GM12878 (cell line): ENCODE measurements around the gene SFXN2. TPM values are rescaled to one million over a fixed set of nuclear protein-coding genes. Genes with fewer than 3 reads are reported as not detected.

Experiments used
- ATAC-seq: fragments of 200-7000 bp; cut with Tn5 transposase; 3 replicates; pipeline ENCODE4 v1.9.1; 2020; ENCODE audit warnings: mild to moderate bottlenecking, moderate library complexity
- BruUV-seq: library from RNA; stranded (reverse); fragments of 400-500 nt; replicated peaks from 2 replicates; lab custom pipeline; 2021; lab: Mats Ljungman, UMichigan
- CTCF ChIA-PET: fragments of 300-600 bp; sonication (Branson Sonifier 250); formaldehyde crosslinking; extraction: SDS; loops from one replicate; lab custom pipeline; 2021; ENCODE audit warnings: inconsistent platforms; lab: Yijun Ruan, JAX
- POLR2A ChIA-PET: fragments of 350-600 bp; formaldehyde crosslinking; extraction: SDS; loops from one replicate; lab custom pipeline; 2021; ENCODE audit warnings: inconsistent platforms; lab: Charles Lee
- RAD21 ChIA-PET: fragments of 300-600 bp; sonication (Branson Sonifier 250); formaldehyde crosslinking; loops from one replicate; lab custom pipeline; 2023; ENCODE audit warnings: antibody characterized with exemption; ENCODE audit not compliant: unreplicated experiment; lab: Charles Lee
- SMC1A ChIA-PET: fragments of 300-600 bp; sonication (Branson Sonifier 250); formaldehyde crosslinking; loops from one replicate; lab custom pipeline; 2023; ENCODE audit not compliant: unreplicated experiment, uncharacterized antibody; lab: Charles Lee
- DNase-seq: peaks from one replicate; pipeline ENCODE4 v3.0.0-alpha.2; 2011; ENCODE audit warnings: low read depth, low spot score
- FAIRE-seq: peaks from 3 replicates; lab custom pipeline; 2011; peaks lifted over from hg19 to GRCh38; lab: Jason Lieb, UNC
- H2AFZ ChIP-seq: 2 replicates; pipeline ENCODE4 v1.6.0; 2011; ENCODE audit warnings: low read depth, low read length, control low read depth; ENCODE audit not compliant: control insufficient read depth
- H3K27ac ChIP-seq: 2 replicates; pipeline ENCODE4 v1.5.1; 2011; ENCODE audit warnings: control low read depth; ENCODE audit not compliant: control insufficient read depth, insufficient read depth
- H3K27me3 ChIP-seq, 2 experiments: replicated peaks in 1 of 2; 2 replicates each; pipeline versions ENCODE4 v1.6.0 to v1.6.1; 2011; ENCODE audit warnings: low read length in 1 of 2; ENCODE audit not compliant: control insufficient read depth in 2 of 2, insufficient read depth in 2 of 2
- H3K36me3 ChIP-seq, 2 experiments: 2 replicates each; pipeline ENCODE4 v1.5.1; 2011; ENCODE audit warnings: low read length in 1 of 2; ENCODE audit not compliant: control insufficient read depth in 2 of 2, insufficient read depth in 2 of 2
- H3K4me1 ChIP-seq: 2 replicates; pipeline ENCODE4 v1.6.1; 2011; ENCODE audit warnings: mild to moderate bottlenecking, low read length, moderate library complexity, mixed read lengths; ENCODE audit not compliant: control insufficient read depth, insufficient read depth
- H3K4me2 ChIP-seq: 2 replicates; pipeline ENCODE4 v1.6.0; 2011; ENCODE audit warnings: control low read depth; ENCODE audit not compliant: control insufficient read depth, insufficient read depth
- H3K4me3 ChIP-seq: fragments of 200-600 bp; sonication (generic); 2 replicates; pipeline ENCODE4 v1.5.1; 2016
- H3K79me2 ChIP-seq: 2 replicates; pipeline ENCODE4 v1.6.0; 2011; ENCODE audit warnings: low read length; ENCODE audit not compliant: control insufficient read depth, insufficient read depth
- H3K9ac ChIP-seq: 2 replicates; pipeline ENCODE4 v1.8.0; 2011; ENCODE audit warnings: low read length, control low read depth, mixed read lengths; ENCODE audit not compliant: control insufficient read depth, insufficient read depth
- H3K9me3 ChIP-seq: replicated peaks from 3 replicates; pipeline ENCODE4 v1.5.1; 2011; ENCODE audit warnings: mild to moderate bottlenecking, low read length; ENCODE audit not compliant: control insufficient read depth, insufficient read depth
- H4K20me1 ChIP-seq: 2 replicates; pipeline ENCODE4 v1.6.0; 2011; ENCODE audit not compliant: control insufficient read depth, insufficient read depth
- CBFB ChIP-seq: IDR thresholded peaks from 2 replicates; pipeline ENCODE4 v1.6.1; 2016; ENCODE audit warnings: antibody characterized with exemption, low read depth
- EED ChIP-seq: sonication (generic); IDR thresholded peaks from 2 replicates; pipeline ENCODE4 v1.6.1; 2016; ENCODE audit warnings: antibody characterized with exemption, low read depth
- EP300 ChIP-seq, 2 experiments: fragments of 150-350 bp in 1 of 2; IDR thresholded peaks; 2 replicates each; pipeline ENCODE4 v1.6.1; 2011 to 2012; ENCODE audit warnings: low read depth in 2 of 2, low read length in 2 of 2, borderline replicate concordance in 1 of 2, improper control_type of control experiment in 1 of 2, inconsistent platforms in 1 of 2; ENCODE audit not compliant: control insufficient read depth in 1 of 2
- EZH2 ChIP-seq: IDR thresholded peaks from 2 replicates; pipeline ENCODE4 v1.6.1; 2012; ENCODE audit warnings: low read depth, mild to moderate bottlenecking, control low read depth, inconsistent platforms, low read length, borderline replicate concordance; ENCODE audit not compliant: control insufficient read depth
- IKZF1 ChIP-seq: fragments of 450-650 bp; conservative IDR thresholded peaks from 2 replicates; pipeline ENCODE4 v1.6.1; 2017; ENCODE audit warnings: antibody characterized with exemption, mild to moderate bottlenecking
- IKZF2 ChIP-seq, 2 experiments: fragments of 450-650 bp; IDR thresholded peaks; 2 replicates each; pipeline ENCODE4 v1.6.1; 2017; ENCODE audit warnings: mild to moderate bottlenecking in 2 of 2, moderate library complexity in 2 of 2
- JUNB ChIP-seq: IDR thresholded peaks from 2 replicates; pipeline ENCODE4 v1.6.1; 2016; ENCODE audit warnings: antibody characterized with exemption, mild to moderate bottlenecking
- LARP7 ChIP-seq: fragments of 450-650 bp; IDR thresholded peaks from 2 replicates; pipeline ENCODE4 v1.6.1; 2017; ENCODE audit warnings: mild to moderate bottlenecking
- MEF2B ChIP-seq: fragments of 450-650 bp; IDR thresholded peaks from 2 replicates; pipeline ENCODE4 v1.6.1; 2018; ENCODE audit warnings: mild to moderate bottlenecking, moderate library complexity; ENCODE audit not compliant: partially characterized antibody, poor library complexity, severe bottlenecking
- NR2F1 ChIP-seq: fragments of 450-650 bp; conservative IDR thresholded peaks from 2 replicates; pipeline ENCODE4 v1.6.1; 2017; ENCODE audit warnings: mild to moderate bottlenecking
- POU2F2 ChIP-seq: IDR thresholded peaks from 3 replicates; pipeline ENCODE4 v1.6.1; 2011; ENCODE audit warnings: low read depth, mild to moderate bottlenecking, low read length, borderline replicate concordance
- SMC3 ChIP-seq: IDR thresholded peaks from 2 replicates; pipeline ENCODE4 v1.6.1; 2011; ENCODE audit warnings: low read length, improper control_type of control experiment, borderline replicate concordance
- SP1 ChIP-seq: IDR thresholded peaks from one replicate; pipeline ENCODE4 v1.6.1; 2011; ENCODE audit warnings: low read depth, low read length
- SPI1 ChIP-seq: IDR thresholded peaks from 2 replicates; pipeline ENCODE4 v1.6.1; 2011; ENCODE audit warnings: low read depth, mild to moderate bottlenecking, low read length, moderate library complexity, borderline replicate concordance; ENCODE audit not compliant: insufficient read depth
- SUPT20H ChIP-seq: IDR thresholded peaks from 2 replicates; pipeline ENCODE4 v1.6.1; 2011; ENCODE audit warnings: low read depth, mild to moderate bottlenecking, low read length, moderate library complexity, borderline replicate concordance; ENCODE audit not compliant: control insufficient read depth
- WGBS: methylation state at CpG from one replicate; pipeline ENCODE4 v1.1.6; 2016; ENCODE audit warnings: low lambda C conversion rate; ENCODE audit not compliant: insufficient replicate concordance, insufficient coverage; ENCODE audit errors: missing lambda C conversion rate; 5-methylcytosine and 5-hydroxymethylcytosine counted together
- in situ Hi-C: fragments of 300-500 bp; cut with MboI; formaldehyde crosslinking; loops from 9 replicates; pipeline ENCODE4 v1.14.3; 2018; ENCODE audit warnings: mixed read lengths
- intact Hi-C: fragments of 100-400 bp; cut with micrococcal nuclease; formaldehyde crosslinking; loops from one replicate; pipeline ENCODE4 v1.14.2; 2022; ENCODE audit not compliant: unreplicated experiment
- polyA plus RNA-seq, 11 experiments: library from polyadenylated mRNA; depleted of rRNA in 4 of 11; unstranded in 6 of 11; stranded (reverse) in 5 of 11; fragments of >200 nt; fragmentation: Nextera tagmentation in 4 of 11; fragmentation: Illumina TruSeq in 1 of 11; extraction: Ambion mirVana in 4 of 11; extraction: Trizol in 1 of 11; gene quantifications; 1 replicate in 1 of 11; 2 replicates in 10 of 11; pipeline versions ENCODE4 v1.2.1 to v1.2.3, GENCODE V29; 2011 to 2016; ENCODE audit warnings: inconsistent platforms in 2 of 11, missing spikeins in 2 of 11, low read depth in 1 of 11
- total RNA-seq, 4 experiments: library from RNA; depleted of rRNA in 3 of 4; stranded (reverse); fragments of >200 nt in 3 of 4; fragmentation: Illumina TruSeq in 1 of 4; extraction: Trizol in 1 of 4; gene quantifications; 2 replicates each; pipeline versions ENCODE4 v1.2.1 to v1.2.3, GENCODE V29; 2013 to 2021

SFXN2 gene
- total and polyA plus RNA-seq, 10 of the 15 experiments (the other 5 are each of a cell fraction or from before 2014, with no cell fraction given): 8.8 to 22.5 (median 18.5) TPM

DNA sequence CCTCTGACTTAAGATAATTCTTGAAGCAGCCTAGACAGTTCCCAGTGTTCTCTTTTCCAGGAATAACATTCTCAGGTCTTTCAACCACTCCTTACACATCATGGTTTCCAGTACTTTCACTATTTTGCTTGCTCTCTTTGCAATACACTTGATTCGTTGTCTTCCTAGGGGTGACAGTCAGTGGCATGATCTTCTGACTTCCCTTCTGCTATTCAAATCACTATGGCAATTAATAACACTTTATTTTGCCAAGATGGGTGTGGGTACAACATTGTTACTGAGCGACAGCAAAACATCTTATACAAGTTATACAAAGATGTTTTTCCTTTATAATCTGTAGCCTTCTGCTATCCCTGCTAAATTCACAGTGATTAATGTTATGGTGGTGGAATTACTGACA lies 15.5 kb upstream of the SFXN2 start (continued):
- no peak for TF ChIP-seq CBFB

DNA sequence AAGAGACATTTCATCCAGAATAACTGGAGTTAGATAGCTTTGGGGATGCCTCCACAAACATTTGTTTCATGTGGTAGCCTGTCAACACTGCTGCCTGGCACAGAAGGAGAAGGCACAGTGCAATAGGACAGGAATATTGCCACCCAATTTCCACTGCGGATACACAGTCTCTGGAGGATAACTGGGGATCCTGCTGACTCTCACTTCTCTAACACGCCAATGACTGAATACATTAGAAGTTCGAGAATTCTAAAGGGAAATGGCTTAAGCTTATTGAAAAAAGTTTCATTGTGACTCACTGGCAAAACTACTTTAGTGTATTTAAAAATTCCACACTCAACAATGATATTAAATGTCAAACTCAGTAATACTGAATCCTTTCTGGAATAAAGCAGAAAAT lies 13.2 kb upstream of the SFXN2 start:
- POLR2A ChIA-PET: interaction anchor here (0.8 to 2.5 kb wide), 7 partner anchors 10 to 280 kb away, joined by 4 to 21 read pairs (median 5); no protein-coding TSS in a partner anchor
- H3K79me2 ChIP-seq: peaks cover 2% of the 10 kb centered on the region
- H3K4me2 ChIP-seq: no peak overlapping the region; the same call in 1 of the 2 replicates
- H3K27ac ChIP-seq: peak overlapping the region; percentile 24
- H3K4me1 ChIP-seq: peaks cover 6% of the 10 kb centered on the region
- intact Hi-C loops (no loop called here), in situ Hi-C loops (no loop called here)
- TF ChIP-seq NR2F1: no peak
- peak; percentile 55 for TF ChIP-seq IKZF1
- no peak for TF ChIP-seq SMC3
- no peak for TF ChIP-seq EZH2
- peak; percentile 42; the same call in 1 of the 2 replicates for TF ChIP-seq EED
- TF ChIP-seq JUNB: peak; percentile 57
- no peak for TF ChIP-seq EP300 (IDR thresholded peaks at IDR 0.05; ENCODE audit: borderline replicate concordance in 1 of 2, control insufficient read depth in 1 of 2, low read depth in 2 of 2, low read length in 2 of 2)
- TF ChIP-seq SP1: no peak
- no peak for TF ChIP-seq LARP7
- peak in 1 of 2 experiments; percentile 35; a peak in 1 of 4 replicates for TF ChIP-seq IKZF2 (IDR thresholded peaks at IDR 0.05)
- peak; percentile 35; the same call in 1 of the 3 replicates for TF ChIP-seq POU2F2
- no peak for TF ChIP-seq SUPT20H
- peak; percentile 49; the same call in 1 of the 2 replicates for TF ChIP-seq SPI1
- peak; percentile 57 for TF ChIP-seq MEF2B
- no peaks in the 10 kb centered on the region for H4K20me1 ChIP-seq
- H3K36me3 ChIP-seq: peaks cover 4 to 10% of the 10 kb centered on the region in 2 experiments
- RAD21 ChIA-PET: interaction anchor here (1.5 to 1.8 kb wide), 2 partner anchors 9 to 13 kb away, joined by 5 to 7 read pairs; partner anchors contain the start of genes ARL3 and SFXN2
- no peak overlapping the region for H3K4me3 ChIP-seq
- FAIRE-seq: peak; percentile 77
- H3K9ac ChIP-seq: no peak overlapping the region
- peak; percentile 65 for ATAC-seq
- no peak for DNase-seq
- no TSS peak for BruUV-seq
- CTCF ChIA-PET: interaction anchor here (0.6 to 3.2 kb wide), 6 partner anchors 10 to 117 kb away, joined by 3 to 13 read pairs (median 7); partner anchors contain the start of gene ARL3
- H3K27me3 ChIP-seq: no peaks in the 10 kb centered on the region
- SMC1A ChIA-PET: interaction anchor here (0.9 to 3.9 kb wide), 7 partner anchors 9 to 102 kb away, joined by 3 to 32 read pairs (median 4); no protein-coding TSS in a partner anchor
- WGBS: 3% methylated on average over 3 of the region's 3 CpGs
- H3K9me3 ChIP-seq: no peaks in the 10 kb centered on the region
- H2AFZ ChIP-seq: no peak overlapping the region
